Osteocyte (in vitro differentiated cells): ENCODE results near the gene MCTP2. TPM values are rescaled to one million over a fixed set of nuclear protein-coding genes. Genes with fewer than 3 reads are reported as not detected.

Experiments used
- DNase-seq: peaks from one replicate; pipeline ENCODE4 v3.0.0; 2021; ENCODE audit warnings: mixed read lengths; ENCODE audit not compliant: unreplicated experiment; ENCODE audit errors: extremely low spot score
- H3K27ac Mint-ChIP-seq: one replicate; pipeline ENCODE4 v1.8.0; 2021; ENCODE audit warnings: mild to moderate bottlenecking, mixed read lengths; ENCODE audit not compliant: unreplicated experiment
- H3K27me3 Mint-ChIP-seq: one replicate; pipeline ENCODE4 v1.8.0; 2021; ENCODE audit warnings: mixed read lengths; ENCODE audit not compliant: unreplicated experiment
- H3K36me3 Mint-ChIP-seq: one replicate; pipeline ENCODE4 v1.8.0; 2021; ENCODE audit warnings: mixed read lengths; ENCODE audit not compliant: unreplicated experiment
- H3K4me1 Mint-ChIP-seq: one replicate; pipeline ENCODE4 v1.8.0; 2021; ENCODE audit warnings: mixed read lengths; ENCODE audit not compliant: unreplicated experiment
- H3K4me3 Mint-ChIP-seq: one replicate; pipeline ENCODE4 v1.8.0; 2021; ENCODE audit warnings: mild to moderate bottlenecking, moderate library complexity, mixed read lengths; ENCODE audit not compliant: unreplicated experiment
- H3K9me3 Mint-ChIP-seq: one replicate; pipeline ENCODE4 v1.8.0; 2021; ENCODE audit warnings: mixed read lengths; ENCODE audit not compliant: unreplicated experiment
- total RNA-seq: library from RNA; stranded (reverse); gene quantifications from 2 replicates; pipeline ENCODE4 v1.2.1, GENCODE V29; 2021
- TF ChIP-seq, protein P1 (sequence below): fragments of 200-600 bp; sonication (generic); IDR thresholded peaks from 2 replicates; pipeline ENCODE4 v1.5.0; 2021; ENCODE audit warnings: antibody characterized with exemption, mild to moderate bottlenecking, moderate library complexity

MCTP2 gene
- total RNA-seq, 1 donor from 2014 or later = 0.32 TPM

GRCh38 chr15:94414916-94415315 lies 183.6 kb downstream of the MCTP2 start:
- Mint-ChIP-seq H3K4me3 (no peak overlapping the region), H3K27ac (no peak overlapping the region), H3K36me3 (no peaks in the 10 kb centered on the region), H3K9me3 (peaks cover 7% of the 10 kb centered on the region), H3K4me1 (no peaks in the 10 kb centered on the region), H3K27me3 (no peaks in the 10 kb centered on the region)
- DNase-seq = no peak
- TF ChIP-seq, protein P1, sequence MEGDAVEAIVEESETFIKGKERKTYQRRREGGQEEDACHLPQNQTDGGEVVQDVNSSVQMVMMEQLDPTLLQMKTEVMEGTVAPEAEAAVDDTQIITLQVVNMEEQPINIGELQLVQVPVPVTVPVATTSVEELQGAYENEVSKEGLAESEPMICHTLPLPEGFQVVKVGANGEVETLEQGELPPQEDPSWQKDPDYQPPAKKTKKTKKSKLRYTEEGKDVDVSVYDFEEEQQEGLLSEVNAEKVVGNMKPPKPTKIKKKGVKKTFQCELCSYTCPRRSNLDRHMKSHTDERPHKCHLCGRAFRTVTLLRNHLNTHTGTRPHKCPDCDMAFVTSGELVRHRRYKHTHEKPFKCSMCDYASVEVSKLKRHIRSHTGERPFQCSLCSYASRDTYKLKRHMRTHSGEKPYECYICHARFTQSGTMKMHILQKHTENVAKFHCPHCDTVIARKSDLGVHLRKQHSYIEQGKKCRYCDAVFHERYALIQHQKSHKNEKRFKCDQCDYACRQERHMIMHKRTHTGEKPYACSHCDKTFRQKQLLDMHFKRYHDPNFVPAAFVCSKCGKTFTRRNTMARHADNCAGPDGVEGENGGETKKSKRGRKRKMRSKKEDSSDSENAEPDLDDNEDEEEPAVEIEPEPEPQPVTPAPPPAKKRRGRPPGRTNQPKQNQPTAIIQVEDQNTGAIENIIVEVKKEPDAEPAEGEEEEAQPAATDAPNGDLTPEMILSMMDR = no peak

GRCh38 chr15:94416267-94416666 lies 184.9 kb downstream of the MCTP2 start:
- no peak for DNase-seq
- Mint-ChIP-seq H3K4me1 (no peaks in the 10 kb centered on the region), H3K4me3 (no peak overlapping the region), H3K27me3 (no peaks in the 10 kb centered on the region), H3K36me3 (no peaks in the 10 kb centered on the region), H3K9me3 (peaks cover 13% of the 10 kb centered on the region), H3K27ac (no peak overlapping the region)
- TF ChIP-seq, protein P1 = no peak

DNA sequence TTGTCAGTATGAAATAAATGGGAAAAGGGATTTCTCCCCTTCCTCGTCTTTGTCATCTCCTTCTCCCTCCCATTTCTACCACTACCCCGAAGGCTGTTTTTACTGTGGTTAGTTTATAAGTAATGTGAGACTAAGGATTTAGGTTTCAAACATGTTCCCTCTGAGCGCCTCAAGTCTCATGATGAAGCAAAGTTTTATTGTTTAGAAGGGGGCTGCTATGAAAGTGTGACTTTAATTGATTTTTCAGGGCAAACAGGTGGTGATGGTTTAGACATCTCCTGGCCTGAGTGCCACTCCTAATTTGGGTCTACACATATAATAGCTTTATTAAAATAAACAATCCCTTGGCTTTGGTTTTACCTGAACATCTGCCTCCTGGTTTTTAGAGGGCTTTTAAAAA lies 185.5 kb downstream of the MCTP2 start:
- DNase-seq = no peak
- Mint-ChIP-seq H3K4me1 (no peaks in the 10 kb centered on the region), H3K27ac (no peak overlapping the region), H3K9me3 (peaks cover 17% of the 10 kb centered on the region), H3K4me3 (no peak overlapping the region), H3K27me3 (no peaks in the 10 kb centered on the region), H3K36me3 (no peaks in the 10 kb centered on the region)
- TF ChIP-seq, protein P1 = no peak

GRCh38 chr15:94417501-94418293 lies 186.3 kb downstream of the MCTP2 start:
- DNase-seq = no peak
- H3K27ac Mint-ChIP-seq = no peak overlapping the region
- H3K9me3 Mint-ChIP-seq = peaks cover 22% of the 10 kb centered on the region
- TF ChIP-seq, protein P1 = no peak
- H3K36me3 Mint-ChIP-seq = no peaks in the 10 kb centered on the region
- no peak overlapping the region for H3K4me3 Mint-ChIP-seq
- H3K4me1 Mint-ChIP-seq = no peaks in the 10 kb centered on the region
- H3K27me3 Mint-ChIP-seq = no peaks in the 10 kb centered on the region

DNA sequence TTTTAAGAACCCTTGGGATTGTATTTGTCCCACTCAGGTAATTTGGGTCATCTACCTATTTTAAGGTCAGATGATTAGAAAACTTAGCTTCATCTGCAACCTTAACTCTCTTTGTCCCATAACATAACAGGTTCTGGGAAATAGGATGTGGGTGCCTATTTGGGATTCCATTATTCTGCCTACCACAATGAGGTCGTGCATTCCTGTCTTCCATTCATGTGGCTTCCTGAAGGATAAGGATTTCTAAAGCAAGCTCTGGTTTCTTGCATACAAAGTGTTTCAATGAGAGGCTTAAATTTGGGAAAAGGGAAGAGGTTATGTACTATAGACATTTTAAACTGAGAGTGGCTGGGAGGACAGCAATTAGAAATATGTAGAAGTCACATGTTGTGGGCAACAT lies 190.3 kb downstream of the MCTP2 start:
- Mint-ChIP-seq H3K4me1 (no peaks in the 10 kb centered on the region), H3K36me3 (no peaks in the 10 kb centered on the region), H3K9me3 (peaks cover 27% of the 10 kb centered on the region), H3K27me3 (no peaks in the 10 kb centered on the region), H3K27ac (no peak overlapping the region), H3K4me3 (no peak overlapping the region)
- no peak for DNase-seq
- TF ChIP-seq, protein P1 = no peak
